Activated B cell treated with CpG ODN at 0.5 μM for 24 hours (primary cell): ENCODE results near the gene SGF29. TPM values are rescaled to one million over a fixed set of nuclear protein-coding genes. Genes with fewer than 3 reads are reported as not detected.

ENCODE experiments used
- ATAC-seq: fragments of 200-7000 bp; cut with Tn5 transposase; one replicate; pipeline ENCODE4 v1.10.0; 2021; ENCODE audit warnings: low read depth, mild to moderate bottlenecking, moderate library complexity
- CTCF ChIA-PET: fragments of 350-600 bp; sonication (Branson Sonifier 250); formaldehyde crosslinking; loops from one replicate; lab custom pipeline; 2021; ENCODE audit warnings: antibody characterized with exemption; lab: Charles Lee
- POLR2A ChIA-PET: fragments of 350-600 bp; sonication (Branson Sonifier 250); formaldehyde crosslinking; loops from one replicate; lab custom pipeline; 2021; ENCODE audit warnings: antibody characterized with exemption; lab: Charles Lee
- DNase-seq: peaks from one replicate; pipeline ENCODE4 v3.0.0; 2022
- H3K27ac Mint-ChIP-seq: one replicate; pipeline ENCODE4 v1.8.0; 2020; ENCODE audit warnings: mixed read lengths
- H3K27me3 Mint-ChIP-seq: one replicate; pipeline ENCODE4 v1.8.0; 2021; ENCODE audit warnings: mixed read lengths
- H3K36me3 Mint-ChIP-seq: one replicate; pipeline ENCODE4 v1.8.0; 2021; ENCODE audit warnings: low read depth, mixed read lengths
- H3K4me1 Mint-ChIP-seq: one replicate; pipeline ENCODE4 v1.8.0; 2021; ENCODE audit warnings: mixed read lengths
- H3K4me3 Mint-ChIP-seq: one replicate; pipeline ENCODE4 v1.8.0; 2020; ENCODE audit warnings: mild to moderate bottlenecking, mixed read lengths
- H3K9me3 Mint-ChIP-seq: one replicate; pipeline ENCODE4 v1.8.0; 2020; ENCODE audit warnings: mixed read lengths
- intact Hi-C: fragments of 100-400 bp; cut with micrococcal nuclease; formaldehyde crosslinking; loops from one replicate; pipeline ENCODE4 v1.15.1; 2024
- total RNA-seq: library from RNA; stranded (reverse); gene quantifications from 2 replicates; pipeline ENCODE4 v1.2.3, GENCODE V29; 2022
- TF ChIP-seq, protein P1 (sequence below): fragments of 200-600 bp; IDR thresholded peaks from one replicate; pipeline ENCODE4 v1.8.0; 2022; ENCODE audit warnings: antibody characterized with exemption, mild to moderate bottlenecking

Gene SGF29
- total RNA-seq, 1 donor from 2014 or later = 40.3 TPM

GRCh38 chr16:28534542-28535373 lies 19.0 kb upstream of the SGF29 start:
- no peaks in the 10 kb centered on the region for H3K9me3 Mint-ChIP-seq
- POLR2A ChIA-PET = no interaction called here
- ATAC-seq (no peak), DNase-seq (no peak)
- H3K4me3 Mint-ChIP-seq = no peak overlapping the region
- H3K4me1 Mint-ChIP-seq = no peaks in the 10 kb centered on the region
- TF ChIP-seq, protein P1, sequence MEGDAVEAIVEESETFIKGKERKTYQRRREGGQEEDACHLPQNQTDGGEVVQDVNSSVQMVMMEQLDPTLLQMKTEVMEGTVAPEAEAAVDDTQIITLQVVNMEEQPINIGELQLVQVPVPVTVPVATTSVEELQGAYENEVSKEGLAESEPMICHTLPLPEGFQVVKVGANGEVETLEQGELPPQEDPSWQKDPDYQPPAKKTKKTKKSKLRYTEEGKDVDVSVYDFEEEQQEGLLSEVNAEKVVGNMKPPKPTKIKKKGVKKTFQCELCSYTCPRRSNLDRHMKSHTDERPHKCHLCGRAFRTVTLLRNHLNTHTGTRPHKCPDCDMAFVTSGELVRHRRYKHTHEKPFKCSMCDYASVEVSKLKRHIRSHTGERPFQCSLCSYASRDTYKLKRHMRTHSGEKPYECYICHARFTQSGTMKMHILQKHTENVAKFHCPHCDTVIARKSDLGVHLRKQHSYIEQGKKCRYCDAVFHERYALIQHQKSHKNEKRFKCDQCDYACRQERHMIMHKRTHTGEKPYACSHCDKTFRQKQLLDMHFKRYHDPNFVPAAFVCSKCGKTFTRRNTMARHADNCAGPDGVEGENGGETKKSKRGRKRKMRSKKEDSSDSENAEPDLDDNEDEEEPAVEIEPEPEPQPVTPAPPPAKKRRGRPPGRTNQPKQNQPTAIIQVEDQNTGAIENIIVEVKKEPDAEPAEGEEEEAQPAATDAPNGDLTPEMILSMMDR = no peak
- peaks cover 10% of the 10 kb centered on the region for H3K27me3 Mint-ChIP-seq
- H3K36me3 Mint-ChIP-seq = no peaks in the 10 kb centered on the region
- intact Hi-C loops = no loop called here
- CTCF ChIA-PET = no interaction called here
- H3K27ac Mint-ChIP-seq = no peak overlapping the region

DNA sequence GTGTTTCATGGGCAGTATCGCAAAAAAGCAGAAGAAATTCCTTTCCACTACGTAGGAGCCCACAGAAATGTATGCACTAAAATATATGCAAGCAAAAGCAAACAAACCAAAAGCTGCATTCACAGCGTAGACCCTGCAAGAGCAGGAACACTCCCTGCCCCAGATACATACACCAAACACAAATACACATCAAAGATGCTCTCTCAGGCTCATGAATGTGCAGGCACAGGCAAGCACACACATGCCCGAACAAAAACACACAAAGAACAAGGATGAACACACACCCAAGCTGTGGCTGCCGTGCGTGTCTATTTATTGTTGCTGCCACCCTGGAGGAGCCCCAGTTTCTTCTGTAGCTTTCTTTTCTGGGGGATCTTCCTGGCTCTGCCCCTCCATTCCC lies 16.6 kb upstream of the SGF29 start:
- Mint-ChIP-seq H3K9me3 (no peaks in the 10 kb centered on the region), H3K36me3 (no peaks in the 10 kb centered on the region), H3K4me3 (no peak overlapping the region), H3K27me3 (peaks cover 14% of the 10 kb centered on the region), H3K4me1 (no peaks in the 10 kb centered on the region), H3K27ac (no peak overlapping the region)
- ChIA-PET CTCF (no interaction called here), POLR2A (no interaction called here)
- TF ChIP-seq, protein P1 = no peak
- intact Hi-C loops = no loop called here
- DNase-seq (no peak), ATAC-seq (no peak)

DNA sequence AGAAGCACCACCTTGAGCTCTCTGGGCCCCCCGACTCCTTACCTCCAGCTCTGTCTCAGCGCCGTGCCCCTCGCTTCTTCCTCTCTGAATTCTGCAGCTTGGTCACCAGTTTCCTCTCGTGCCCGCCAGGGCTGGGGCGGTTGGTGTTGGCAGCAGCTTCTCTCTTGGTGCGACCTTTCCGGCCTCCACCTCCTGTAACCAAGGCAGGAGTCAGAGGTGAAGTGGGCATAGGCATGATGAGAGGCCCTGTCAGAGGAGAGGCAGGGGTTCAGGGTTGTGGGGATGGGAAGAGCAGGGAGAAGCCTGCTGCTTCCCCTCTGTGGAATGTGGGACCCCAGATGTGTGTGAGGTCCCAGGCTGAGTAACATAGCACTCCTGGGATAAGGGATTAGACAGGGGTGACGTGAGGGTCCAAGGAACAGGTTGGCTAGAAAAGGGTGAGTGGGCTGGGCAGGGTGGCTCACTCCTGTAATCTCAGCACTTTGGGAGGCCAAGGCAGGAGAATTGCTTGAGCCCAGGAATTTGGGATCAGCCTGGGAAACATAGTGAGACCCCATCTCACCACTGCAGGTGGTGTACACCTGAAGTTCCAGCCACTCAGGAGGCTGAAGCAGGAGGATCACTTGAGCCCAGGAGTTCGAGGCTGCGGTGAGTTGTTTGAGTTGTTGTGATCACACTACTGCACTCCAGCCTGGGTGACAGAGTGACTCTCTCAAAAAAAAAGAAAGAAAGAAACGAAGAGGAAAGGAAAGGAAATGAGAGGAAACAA lies 15.6 kb upstream of the SGF29 start:
- no peak for ATAC-seq
- H3K27me3 Mint-ChIP-seq = peaks cover 17% of the 10 kb centered on the region
- peaks cover 7% of the 10 kb centered on the region for H3K4me1 Mint-ChIP-seq
- H3K36me3 Mint-ChIP-seq = no peaks in the 10 kb centered on the region
- intact Hi-C loops = no loop called here
- H3K4me3 Mint-ChIP-seq = no peak overlapping the region
- TF ChIP-seq, protein P1 = no peak
- H3K9me3 Mint-ChIP-seq = no peaks in the 10 kb centered on the region
- POLR2A ChIA-PET = no interaction called here
- H3K27ac Mint-ChIP-seq = no peak overlapping the region
- no peak for DNase-seq
- CTCF ChIA-PET = no interaction called here

DNA sequence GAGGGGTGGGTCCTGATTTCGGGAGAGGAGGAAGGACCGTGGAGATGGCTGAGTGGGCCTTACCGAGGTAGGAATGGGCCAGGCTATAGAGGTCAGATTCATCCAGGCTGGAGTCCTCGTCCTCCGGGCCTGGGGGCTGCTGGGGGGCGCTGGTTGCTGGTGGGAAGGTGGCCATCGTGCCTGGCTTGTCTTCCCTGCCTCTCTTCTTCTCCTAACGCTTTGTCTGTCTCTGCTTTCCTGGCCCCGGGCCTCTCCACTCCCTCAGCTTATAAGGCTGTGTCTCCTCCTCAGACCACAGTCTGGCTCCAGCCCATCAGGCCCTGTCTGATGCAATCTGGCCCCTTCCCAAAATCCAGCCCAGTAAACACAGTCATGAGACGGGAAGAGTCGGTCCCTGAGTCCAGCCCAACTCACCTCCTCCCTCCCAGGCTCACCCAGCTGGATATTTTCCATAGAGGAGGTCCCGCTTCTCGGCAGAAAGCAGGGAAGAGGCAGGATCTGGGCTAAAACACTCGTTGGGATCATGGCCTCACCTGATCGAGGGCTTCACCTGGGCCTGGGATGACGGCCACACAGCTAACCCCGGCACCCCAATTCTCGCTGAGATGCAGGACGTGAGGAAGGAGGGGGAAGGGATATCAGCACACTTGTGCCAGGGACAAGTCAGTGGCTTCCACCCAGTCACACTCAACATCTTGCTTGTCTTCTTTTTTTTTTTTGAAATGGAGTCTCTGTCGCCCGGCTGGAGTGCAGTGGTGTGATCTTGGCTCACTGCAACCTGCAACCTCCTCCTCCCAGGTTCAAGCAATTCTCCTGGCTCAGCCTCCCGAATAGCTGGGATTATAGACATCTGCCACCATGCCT lies 14.8 kb upstream of the SGF29 start, which contains the start of gene NUPR1:
TSS of gene NUPR1 (minus strand) at position 242 of the 864 bp plus-strand sequence. CDS start at position 175, 67 bp downstream.
- DNase-seq (no peak), ATAC-seq (no peak)
- POLR2A ChIA-PET = no interaction called here
- TF ChIP-seq, protein P1 = no peak
- no peak within 1 kb of the TSS for H3K4me3 Mint-ChIP-seq
- no peaks in the 10 kb centered on the region for H3K9me3 Mint-ChIP-seq
- H3K27ac Mint-ChIP-seq = no peak within 1 kb of the TSS
- CTCF ChIA-PET = no interaction called here
- H3K36me3 Mint-ChIP-seq = no peaks in the 10 kb centered on the region
- intact Hi-C loops = no loop called here
- peaks cover 17% of the 10 kb centered on the region for H3K27me3 Mint-ChIP-seq
- peaks cover 8% of the 10 kb centered on the region for H3K4me1 Mint-ChIP-seq
